IMR-90 (cell line): ENCODE results near the gene VTN. TPM values are rescaled to one million over a fixed set of nuclear protein-coding genes. Genes with fewer than 3 reads are reported as not detected.

Source experiments
- ATAC-seq: fragments of 200-7000 bp; cut with Tn5 transposase; 2 replicates; pipeline ENCODE4 v1.9.1; 2020; ENCODE audit warnings: low read depth, mild to moderate bottlenecking, moderate library complexity
- BruUV-seq: library from RNA; stranded (reverse); fragments of 400-500 nt; replicated peaks from 2 replicates; lab custom pipeline; 2021; lab: Mats Ljungman, UMichigan
- CTCF ChIA-PET: fragments of 300-600 bp; formaldehyde crosslinking; extraction: SDS; loops from one replicate; lab custom pipeline; 2021; ENCODE audit warnings: antibody characterized with exemption; lab: Yijun Ruan, JAX
- POLR2A ChIA-PET: fragments of 300-600 bp; sonication (Branson Sonifier 250); formaldehyde crosslinking; loops from one replicate; lab custom pipeline; 2022; ENCODE audit warnings: antibody characterized with exemption; ENCODE audit not compliant: unreplicated experiment; lab: Charles Lee
- DNase-seq: peaks from one replicate; pipeline ENCODE4 v3.0.0; 2013
- H2AFZ ChIP-seq: replicated peaks from 2 replicates; pipeline ENCODE3; 2013; ENCODE audit warnings: low read length, mild to moderate bottlenecking; ENCODE audit not compliant: poor library complexity
- H2AK5ac ChIP-seq: 2 replicates; pipeline ENCODE4 v1.6.1; 2013; ENCODE audit warnings: low read depth, low read length, inconsistent platforms
- H2AK9ac ChIP-seq: replicated peaks from 2 replicates; pipeline ENCODE3; 2013; ENCODE audit warnings: mild to moderate bottlenecking, low read depth, low read length, moderate library complexity; ENCODE audit not compliant: poor library complexity
- H2BK120ac ChIP-seq: 2 replicates; pipeline ENCODE4 v1.6.1; 2013; ENCODE audit warnings: low read depth, low read length, inconsistent platforms
- H2BK15ac ChIP-seq: 3 replicates; pipeline ENCODE4 v1.6.1; 2013; ENCODE audit warnings: low read depth, low read length, inconsistent platforms
- H2BK20ac ChIP-seq: 2 replicates; pipeline ENCODE4 v1.6.1; 2013; ENCODE audit warnings: low read depth, mild to moderate bottlenecking, inconsistent platforms, low read length, moderate library complexity
- H2BK5ac ChIP-seq: 2 replicates; pipeline ENCODE4 v1.6.1; 2013; ENCODE audit warnings: mild to moderate bottlenecking, low read depth, low read length, inconsistent platforms; ENCODE audit not compliant: poor library complexity, severe bottlenecking
- H3K14ac ChIP-seq: replicated peaks from 2 replicates; pipeline ENCODE4 v1.6.1; 2013; ENCODE audit warnings: low read depth, low read length, inconsistent platforms
- H3K18ac ChIP-seq: 2 replicates; pipeline ENCODE4 v1.6.1; 2013; ENCODE audit warnings: low read depth, low read length, control low read depth
- H3K23ac ChIP-seq: 2 replicates; pipeline ENCODE4 v1.6.1; 2013; ENCODE audit warnings: low read depth, low read length, inconsistent platforms
- H3K27ac ChIP-seq: 2 replicates; pipeline ENCODE4 v1.5.1; 2013; ENCODE audit warnings: mild to moderate bottlenecking, control low read depth, low read length; ENCODE audit not compliant: insufficient read depth
- H3K27me3 ChIP-seq: 2 replicates; pipeline ENCODE4 v1.6.1; 2013; ENCODE audit warnings: low read length; ENCODE audit not compliant: control insufficient read depth, insufficient read depth
- H3K36me3 ChIP-seq: 2 replicates; pipeline ENCODE4 v1.6.1; 2013; ENCODE audit warnings: low read length, mixed read lengths; ENCODE audit not compliant: control insufficient read depth, insufficient read depth
- H3K4ac ChIP-seq: 2 replicates; pipeline ENCODE4 v1.6.1; 2013; ENCODE audit warnings: low read depth, low read length, inconsistent platforms
- H3K4me1 ChIP-seq: 2 replicates; pipeline ENCODE4 v1.6.1; 2013; ENCODE audit warnings: low read length, mixed read lengths; ENCODE audit not compliant: control insufficient read depth, insufficient read depth
- H3K4me2 ChIP-seq: 2 replicates; pipeline ENCODE4 v1.6.1; 2013; ENCODE audit warnings: low read depth, mild to moderate bottlenecking, control low read depth, low read length, moderate library complexity
- H3K4me3 ChIP-seq: 2 replicates; pipeline ENCODE4 v1.5.1; 2013; ENCODE audit warnings: low read depth, mild to moderate bottlenecking, control low read depth, low read length, moderate library complexity; ENCODE audit not compliant: insufficient read depth
- H3K56ac ChIP-seq: 2 replicates; pipeline ENCODE4 v1.6.1; 2013; ENCODE audit warnings: low read length, inconsistent platforms; ENCODE audit not compliant: insufficient read depth; ENCODE audit errors: extremely low read depth
- H3K79me1 ChIP-seq, 2 experiments: 2 replicates each; pipeline ENCODE4 v1.6.1; 2013; ENCODE audit warnings: low read length in 2 of 2, inconsistent platforms in 1 of 2, low read depth in 1 of 2
- H3K9ac ChIP-seq: 2 replicates; pipeline ENCODE4 v1.6.1; 2013; ENCODE audit warnings: low read depth, low read length, control low read depth
- H3K9me1 ChIP-seq: 2 replicates; pipeline ENCODE4 v1.6.1; 2013; ENCODE audit warnings: low read length, inconsistent platforms; ENCODE audit not compliant: insufficient read depth
- H3K9me3 ChIP-seq: 2 replicates; pipeline ENCODE4 v1.6.1; 2013; ENCODE audit warnings: low read length; ENCODE audit not compliant: control insufficient read depth, insufficient read depth
- H4K20me1 ChIP-seq: 2 replicates; pipeline ENCODE4 v1.6.1; 2013; ENCODE audit warnings: low read length, inconsistent platforms; ENCODE audit not compliant: insufficient read depth
- H4K5ac ChIP-seq: 2 replicates; pipeline ENCODE4 v1.6.1; 2013; ENCODE audit warnings: mild to moderate bottlenecking, low read depth, low read length, control low read depth
- H4K8ac ChIP-seq, 2 experiments: 2 replicates each; pipeline ENCODE4 v1.6.1; 2013; ENCODE audit warnings: low read depth in 2 of 2, low read length in 2 of 2, control low read depth in 1 of 2, inconsistent platforms in 1 of 2
- H4K91ac ChIP-seq: 2 replicates; pipeline ENCODE4 v1.6.1; 2013; ENCODE audit warnings: low read depth, low read length, inconsistent platforms; ENCODE audit not compliant: insufficient read depth
- BHLHE40 ChIP-seq: fragments of 150-350 bp; IDR thresholded peaks from 2 replicates; pipeline ENCODE4 v1.6.1; 2016; ENCODE audit warnings: mild to moderate bottlenecking, low read depth, low read length
- CEBPB ChIP-seq: IDR thresholded peaks from 2 replicates; pipeline ENCODE4 v1.6.1; 2012; ENCODE audit warnings: low read depth, low read length, improper control_type of control experiment
- CHD1 ChIP-seq: IDR thresholded peaks from 2 replicates; pipeline ENCODE4 v1.6.1; 2012; ENCODE audit warnings: low read depth, low read length, improper control_type of control experiment
- FOS ChIP-seq: fragments of 150-350 bp; IDR thresholded peaks from 2 replicates; pipeline ENCODE4 v1.6.1; 2016; ENCODE audit warnings: low read depth, low read length
- MAZ ChIP-seq: IDR thresholded peaks from 2 replicates; pipeline ENCODE4 v1.6.1; 2012; ENCODE audit warnings: low read depth, mild to moderate bottlenecking, low read length, improper control_type of control experiment, moderate library complexity, borderline replicate concordance
- MXI1 ChIP-seq: IDR thresholded peaks from 2 replicates; pipeline ENCODE4 v1.6.1; 2012; ENCODE audit warnings: low read depth, mild to moderate bottlenecking, low read length, moderate library complexity, borderline replicate concordance
- POLR2A ChIP-seq: IDR thresholded peaks from 2 replicates; pipeline ENCODE4 v1.6.1; 2012; ENCODE audit warnings: mild to moderate bottlenecking, low read depth, low read length
- RAD21 ChIP-seq: IDR thresholded peaks from 2 replicates; pipeline ENCODE4 v1.6.1; 2012; ENCODE audit warnings: low read length, improper control_type of control experiment
- RCOR1 ChIP-seq: IDR thresholded peaks from 2 replicates; pipeline ENCODE4 v1.6.1; 2012; ENCODE audit warnings: mild to moderate bottlenecking, low read length, improper control_type of control experiment; ENCODE audit not compliant: insufficient replicate concordance
- RFX5 ChIP-seq: IDR thresholded peaks from 2 replicates; pipeline ENCODE4 v1.8.0; 2012; ENCODE audit warnings: low read depth, mild to moderate bottlenecking, low read length, moderate library complexity
- WGBS, 2 experiments: methylation state at CpG; one replicate each; pipeline versions ENCODE4 v1.1.5 to v1.1.7; 2013; ENCODE audit warnings: missing lambda C conversion rate in 2 of 2; ENCODE audit not compliant: insufficient read length in 1 of 2; ENCODE audit errors: extremely low coverage in 2 of 2; 5-methylcytosine and 5-hydroxymethylcytosine counted together
- dilution Hi-C: fragments of 300-500 bp; cut with HindIII; formaldehyde crosslinking; loops from one replicate; pipeline ENCODE4 v1.14.3; 2018; ENCODE audit warnings: low sequenced_read_pairs; ENCODE audit not compliant: unreplicated experiment
- in situ Hi-C: fragments of 300-500 bp; cut with MboI; formaldehyde crosslinking; loops from 3 replicates; pipeline ENCODE4 v1.14.3; 2019; ENCODE audit warnings: low sequenced_read_pairs, inconsistent platforms, mixed read lengths
- intact Hi-C: fragments of 100-400 bp; cut with micrococcal nuclease; formaldehyde crosslinking; loops from 2 replicates; pipeline ENCODE4 v1.10.0; 2022
- polyA plus RNA-seq, 3 experiments: library from polyadenylated mRNA; depleted of rRNA; stranded (reverse); fragments of >200 nt; gene quantifications; 2 replicates each; pipeline ENCODE4 v1.2.3, GENCODE V29; 2012; ENCODE audit warnings: low replicate concordance in 1 of 3
- total RNA-seq: library from RNA; depleted of rRNA; stranded (reverse); fragments of >200 nt; gene quantifications from 2 replicates; pipeline ENCODE4 v1.2.3, GENCODE V29; 2012
- TF ChIP-seq, protein P1 (sequence below): fragments of 150-350 bp; IDR thresholded peaks from 2 replicates; pipeline ENCODE4 v1.6.1; 2016; ENCODE audit warnings: low read depth, mild to moderate bottlenecking, low read length, moderate library complexity, borderline replicate concordance
- TF ChIP-seq, protein P2 (sequence below): conservative IDR thresholded peaks from 2 replicates; pipeline ENCODE4 v1.5.1; 2012; ENCODE audit warnings: mild to moderate bottlenecking, low read depth, low read length, improper control_type of control experiment

VTN gene
- total and polyA plus RNA-seq, 2 of the 4 experiments (the other 2 are of a cell fraction), result 0.18 to 1.0 TPM

DNA sequence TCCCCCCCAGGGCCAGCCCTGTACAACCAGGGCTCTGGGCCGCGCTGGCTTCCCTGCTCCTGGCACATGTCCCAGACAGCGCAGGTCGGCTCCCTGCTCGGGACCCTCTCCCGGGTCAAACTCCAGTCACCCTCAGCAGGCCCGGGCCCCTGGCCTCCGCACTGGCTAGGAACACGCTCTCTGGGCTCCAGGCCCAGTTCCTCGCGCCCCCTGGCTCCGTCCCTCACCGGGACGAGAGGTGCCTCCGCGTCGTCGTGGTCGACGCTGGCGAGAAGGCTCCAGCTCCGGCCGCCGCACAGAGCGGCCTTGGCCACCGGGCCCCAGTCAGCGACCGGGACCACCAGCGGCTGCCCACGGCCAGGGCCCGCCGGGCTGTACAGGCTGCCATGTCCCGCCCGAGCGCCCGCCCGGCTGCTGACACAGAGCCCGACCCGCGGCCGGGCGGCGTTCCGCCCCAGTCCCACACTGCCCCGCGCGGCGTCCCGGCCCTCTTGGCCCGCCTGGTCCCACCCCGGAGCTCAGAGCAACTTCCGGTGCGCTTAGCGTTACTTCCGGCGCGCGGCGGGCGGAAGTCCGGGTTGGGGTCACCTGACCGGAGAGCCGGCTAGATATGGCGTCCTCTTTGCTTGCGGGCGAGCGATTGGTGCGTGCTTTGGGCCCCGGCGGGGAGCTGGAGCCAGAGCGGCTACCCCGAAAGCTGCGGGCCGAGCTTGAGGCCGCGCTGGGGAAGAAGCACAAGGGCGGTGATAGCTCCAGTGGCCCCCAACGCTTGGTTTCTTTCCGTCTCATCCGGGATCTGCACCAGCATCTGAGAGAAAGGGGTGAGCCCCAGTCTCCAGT, 12.8 kb downstream of the VTN start, which contains the start of gene POLDIP2 (continued):
- TF ChIP-seq, protein P1, sequence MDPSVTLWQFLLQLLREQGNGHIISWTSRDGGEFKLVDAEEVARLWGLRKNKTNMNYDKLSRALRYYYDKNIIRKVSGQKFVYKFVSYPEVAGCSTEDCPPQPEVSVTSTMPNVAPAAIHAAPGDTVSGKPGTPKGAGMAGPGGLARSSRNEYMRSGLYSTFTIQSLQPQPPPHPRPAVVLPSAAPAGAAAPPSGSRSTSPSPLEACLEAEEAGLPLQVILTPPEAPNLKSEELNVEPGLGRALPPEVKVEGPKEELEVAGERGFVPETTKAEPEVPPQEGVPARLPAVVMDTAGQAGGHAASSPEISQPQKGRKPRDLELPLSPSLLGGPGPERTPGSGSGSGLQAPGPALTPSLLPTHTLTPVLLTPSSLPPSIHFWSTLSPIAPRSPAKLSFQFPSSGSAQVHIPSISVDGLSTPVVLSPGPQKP, result no peak
- 0 out of 2 replicates have a peak, but pooled peaks have one; percentile 30 for TF ChIP-seq BHLHE40
- peak; percentile 57; the same call in 1 of the 2 replicates for TF ChIP-seq MAZ

DNA sequence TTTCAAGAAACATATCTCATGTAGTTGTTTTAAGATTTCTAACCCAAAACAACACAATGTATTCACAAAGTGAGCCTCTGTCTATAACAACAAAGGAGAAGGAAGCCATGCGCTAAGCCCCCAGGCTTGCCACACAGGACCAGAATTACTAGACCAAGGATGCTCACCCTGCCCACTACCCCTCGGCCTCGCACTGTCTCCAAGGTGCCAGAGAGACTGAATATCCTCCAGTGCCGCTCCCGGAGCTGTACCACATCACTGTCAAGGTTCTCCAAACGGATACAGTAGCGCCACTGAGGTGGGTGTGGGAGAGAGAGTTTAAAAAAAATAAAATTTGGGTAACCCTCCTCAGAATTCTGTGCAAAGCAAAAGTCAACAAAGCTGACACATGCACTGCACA, 19.8 kb downstream of the VTN start:
- H3K56ac ChIP-seq, result no peak overlapping the region
- H2BK15ac ChIP-seq, result no peak overlapping the region
- ATAC-seq (no peak), DNase-seq (no peak)
- peaks cover 13% of the 10 kb centered on the region for H4K20me1 ChIP-seq
- no peak overlapping the region for H2AFZ ChIP-seq
- H2AK5ac ChIP-seq, result no peak overlapping the region
- no peak overlapping the region for H3K9ac ChIP-seq
- no peak overlapping the region for H3K4ac ChIP-seq
- no peak overlapping the region for H4K5ac ChIP-seq
- H2BK20ac ChIP-seq, result no peak overlapping the region
- ChIA-PET CTCF (no interaction called here), POLR2A (no interaction called here)
- intact Hi-C loops, result no loop called here
- H2AK9ac ChIP-seq, result no peak overlapping the region
- peaks cover 68% of the 10 kb centered on the region for H3K36me3 ChIP-seq
- no peak overlapping the region for H3K18ac ChIP-seq
- H3K4me1 ChIP-seq, result peaks cover 16% of the 10 kb centered on the region
- H3K4me3 ChIP-seq, result no peak overlapping the region
- dilution Hi-C loops, result no loop called here
- H3K27me3 ChIP-seq, result no peaks in the 10 kb centered on the region
- no peak overlapping the region for H4K8ac ChIP-seq
- no peak overlapping the region for H2BK5ac ChIP-seq
- H3K9me3 ChIP-seq, result no peaks in the 10 kb centered on the region
- H3K23ac ChIP-seq, result no peak overlapping the region
- peaks cover 11% of the 10 kb centered on the region; the same call in 1 of the 2 replicates for H3K9me1 ChIP-seq
- in situ Hi-C loops, result no loop called here
- BruUV-seq, result no TSS peak
- no peak overlapping the region for H3K14ac ChIP-seq
- no CpG with 5 or more reads among the region's 7 CpGs for WGBS, 2 experiments
- peaks cover 24 to 56% of the 10 kb centered on the region in 2 experiments for H3K79me1 ChIP-seq
- H3K27ac ChIP-seq, result no peak overlapping the region
- H2BK120ac ChIP-seq, result no peak overlapping the region
- H4K91ac ChIP-seq, result no peak overlapping the region
- no peak overlapping the region for H3K4me2 ChIP-seq
- TF ChIP-seq RCOR1, result no peak
- TF ChIP-seq, protein P2, sequence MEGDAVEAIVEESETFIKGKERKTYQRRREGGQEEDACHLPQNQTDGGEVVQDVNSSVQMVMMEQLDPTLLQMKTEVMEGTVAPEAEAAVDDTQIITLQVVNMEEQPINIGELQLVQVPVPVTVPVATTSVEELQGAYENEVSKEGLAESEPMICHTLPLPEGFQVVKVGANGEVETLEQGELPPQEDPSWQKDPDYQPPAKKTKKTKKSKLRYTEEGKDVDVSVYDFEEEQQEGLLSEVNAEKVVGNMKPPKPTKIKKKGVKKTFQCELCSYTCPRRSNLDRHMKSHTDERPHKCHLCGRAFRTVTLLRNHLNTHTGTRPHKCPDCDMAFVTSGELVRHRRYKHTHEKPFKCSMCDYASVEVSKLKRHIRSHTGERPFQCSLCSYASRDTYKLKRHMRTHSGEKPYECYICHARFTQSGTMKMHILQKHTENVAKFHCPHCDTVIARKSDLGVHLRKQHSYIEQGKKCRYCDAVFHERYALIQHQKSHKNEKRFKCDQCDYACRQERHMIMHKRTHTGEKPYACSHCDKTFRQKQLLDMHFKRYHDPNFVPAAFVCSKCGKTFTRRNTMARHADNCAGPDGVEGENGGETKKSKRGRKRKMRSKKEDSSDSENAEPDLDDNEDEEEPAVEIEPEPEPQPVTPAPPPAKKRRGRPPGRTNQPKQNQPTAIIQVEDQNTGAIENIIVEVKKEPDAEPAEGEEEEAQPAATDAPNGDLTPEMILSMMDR, result no peak
- no peak for TF ChIP-seq MXI1
- TF ChIP-seq BHLHE40, result no peak
- no peak for TF ChIP-seq CHD1
- no peak for TF ChIP-seq POLR2A
- TF ChIP-seq, protein P1, result no peak
- TF ChIP-seq FOS, result no peak
- no peak for TF ChIP-seq CEBPB
- TF ChIP-seq RFX5, result no peak
- TF ChIP-seq RAD21, result no peak
